ENCODE data around the gene BAIAP3.

Gene BAIAP3

GRCh38 chr16:1363501-1364041, 30.1 kb downstream of the BAIAP3 start:
- CTCF ChIA-PET, result interaction anchor here (0.6 to 2.5 kb wide), 10 partner anchors 10 to 360 kb away, joined by 3 to 14 read pairs (median 4); partner anchors contain the start of gene MAPK8IP3
- peak; percentile 78 for DNase-seq
- Mint-ChIP-seq H3K27me3 (no peaks in the 10 kb centered on the region), H3K27ac (no peak overlapping the region), H3K4me3 (no peak overlapping the region), H3K4me1 (peaks cover 2% of the 10 kb centered on the region), H3K9me3 (no peaks in the 10 kb centered on the region), H3K36me3 (peaks cover 9% of the 10 kb centered on the region)

GRCh38 chr16:1364510-1364909, 31.1 kb downstream of the BAIAP3 start:
- Mint-ChIP-seq H3K4me1 (peaks cover 2% of the 10 kb centered on the region), H3K4me3 (no peak overlapping the region), H3K36me3 (peaks cover 8% of the 10 kb centered on the region), H3K27me3 (no peaks in the 10 kb centered on the region), H3K9me3 (no peaks in the 10 kb centered on the region), H3K27ac (no peak overlapping the region)
- no peak for DNase-seq
- CTCF ChIA-PET, result interaction anchor here (0.9 to 2.5 kb wide), 9 partner anchors 15 to 359 kb away, joined by 3 to 14 read pairs (median 4); partner anchors contain the start of gene MAPK8IP3

GRCh38 chr16:1366060-1366711, 32.7 kb downstream of the BAIAP3 start:
- Mint-ChIP-seq H3K4me1 (peaks cover 2% of the 10 kb centered on the region), H3K27ac (no peak overlapping the region), H3K27me3 (no peaks in the 10 kb centered on the region), H3K9me3 (no peaks in the 10 kb centered on the region), H3K4me3 (no peak overlapping the region), H3K36me3 (peaks cover 8% of the 10 kb centered on the region)
- CTCF ChIA-PET, result interaction anchor here (1.3 kb wide), 1 partner anchor 23 kb away, joined by 3 read pairs; no protein-coding TSS in a partner anchor
- no peak for DNase-seq

- Mint-ChIP-seq H3K9me3 (no peaks in the 10 kb centered on the region), H3K4me3 (no peak overlapping the region), H3K27ac (no peak overlapping the region), H3K4me1 (peaks cover 2% of the 10 kb centered on the region), H3K27me3 (no peaks in the 10 kb centered on the region), H3K36me3 (peaks cover 8% of the 10 kb centered on the region)
- CTCF ChIA-PET, result no interaction called here
- no peak for DNase-seq
Measured at GRCh38 chr16:1366712-1367299, 33.4 kb downstream of the BAIAP3 start.

- Mint-ChIP-seq H3K36me3 (peaks cover 8% of the 10 kb centered on the region), H3K27me3 (no peaks in the 10 kb centered on the region), H3K4me3 (no peak overlapping the region), H3K9me3 (no peaks in the 10 kb centered on the region), H3K27ac (no peak overlapping the region), H3K4me1 (peaks cover 2% of the 10 kb centered on the region)
- no peak for DNase-seq
- CTCF ChIA-PET, result no interaction called here
Measured at GRCh38 chr16:1367486-1368174, 34.2 kb downstream of the BAIAP3 start.

- Mint-ChIP-seq H3K9me3 (no peaks in the 10 kb centered on the region), H3K27ac (no peak overlapping the region), H3K36me3 (peaks cover 3% of the 10 kb centered on the region), H3K27me3 (no peaks in the 10 kb centered on the region), H3K4me3 (no peak overlapping the region), H3K4me1 (no peaks in the 10 kb centered on the region)
- CTCF ChIA-PET, result no interaction called here
- no peak for DNase-seq
Measured at GRCh38 chr16:1371054-1371978, 37.9 kb downstream of the BAIAP3 start.

GRCh38 chr16:1372292-1372950, 39.0 kb downstream of the BAIAP3 start:
- H3K36me3 Mint-ChIP-seq, result peaks cover 5% of the 10 kb centered on the region
- CTCF ChIA-PET, result no interaction called here
- DNase-seq, result no peak

GRCh38 chr16:1374418-1375297, 41.2 kb downstream of the BAIAP3 start:
- peaks cover 5% of the 10 kb centered on the region for H3K36me3 Mint-ChIP-seq
- no peak overlapping the region for H3K27ac Mint-ChIP-seq
- peaks cover 14% of the 10 kb centered on the region for H3K4me1 Mint-ChIP-seq
- CTCF ChIA-PET, result no interaction called here
- no peaks in the 10 kb centered on the region for H3K27me3 Mint-ChIP-seq
- no peaks in the 10 kb centered on the region for H3K9me3 Mint-ChIP-seq
- H3K4me3 Mint-ChIP-seq, result no peak overlapping the region
- no peak for DNase-seq

More at GRCh38 chr16:1372292-1372950, 39.0 kb downstream of the BAIAP3 start:
- no peak overlapping the region for H3K4me3 Mint-ChIP-seq
- no peaks in the 10 kb centered on the region for H3K9me3 Mint-ChIP-seq
- H3K27me3 Mint-ChIP-seq, result no peaks in the 10 kb centered on the region
- no peaks in the 10 kb centered on the region for H3K4me1 Mint-ChIP-seq
- no peak overlapping the region for H3K27ac Mint-ChIP-seq

GRCh38 chr16:1375298-1375640, 41.8 kb downstream of the BAIAP3 start:
- CTCF ChIA-PET, result no interaction called here
- H3K4me3 Mint-ChIP-seq, result no peak overlapping the region
- no peaks in the 10 kb centered on the region for H3K27me3 Mint-ChIP-seq
- no peaks in the 10 kb centered on the region for H3K9me3 Mint-ChIP-seq
- no peak overlapping the region for H3K27ac Mint-ChIP-seq
- H3K4me1 Mint-ChIP-seq, result peaks cover 18% of the 10 kb centered on the region
- no peak for DNase-seq
- H3K36me3 Mint-ChIP-seq, result peaks cover 5% of the 10 kb centered on the region

GRCh38 chr16:1375741-1376410, 42.4 kb downstream of the BAIAP3 start:
- peaks cover 19% of the 10 kb centered on the region for H3K4me1 Mint-ChIP-seq
- no peak overlapping the region for H3K4me3 Mint-ChIP-seq
- peak overlapping the region; percentile 33 for H3K27ac Mint-ChIP-seq
- CTCF ChIA-PET, result no interaction called here
- H3K36me3 Mint-ChIP-seq, result peaks cover 5% of the 10 kb centered on the region
- DNase-seq, result no peak
- no peaks in the 10 kb centered on the region for H3K27me3 Mint-ChIP-seq
- no peaks in the 10 kb centered on the region for H3K9me3 Mint-ChIP-seq

- DNase-seq, result no peak
- Mint-ChIP-seq H3K9me3 (no peaks in the 10 kb centered on the region), H3K27me3 (no peaks in the 10 kb centered on the region), H3K27ac (no peak overlapping the region), H3K4me1 (peaks cover 19% of the 10 kb centered on the region), H3K4me3 (no peak overlapping the region), H3K36me3 (peaks cover 8% of the 10 kb centered on the region)
- CTCF ChIA-PET, result interaction anchor here (1.9 to 3.5 kb wide), 2 partner anchors 8 to 14 kb away, joined by 4 to 14 read pairs; no protein-coding TSS in a partner anchor
Measured at GRCh38 chr16:1377406-1378010, 44.1 kb downstream of the BAIAP3 start.
